ENCODE measurements around the gene MFNG.

Gene MFNG

GRCh38 chr22:37420686-37421467, 65.3 kb downstream of the MFNG start:
- no peak for DNase-seq

- no peak for DNase-seq
These were observed 66.1 kb downstream of the MFNG start for GRCh38 chr22:37419969-37420685.

DNA sequence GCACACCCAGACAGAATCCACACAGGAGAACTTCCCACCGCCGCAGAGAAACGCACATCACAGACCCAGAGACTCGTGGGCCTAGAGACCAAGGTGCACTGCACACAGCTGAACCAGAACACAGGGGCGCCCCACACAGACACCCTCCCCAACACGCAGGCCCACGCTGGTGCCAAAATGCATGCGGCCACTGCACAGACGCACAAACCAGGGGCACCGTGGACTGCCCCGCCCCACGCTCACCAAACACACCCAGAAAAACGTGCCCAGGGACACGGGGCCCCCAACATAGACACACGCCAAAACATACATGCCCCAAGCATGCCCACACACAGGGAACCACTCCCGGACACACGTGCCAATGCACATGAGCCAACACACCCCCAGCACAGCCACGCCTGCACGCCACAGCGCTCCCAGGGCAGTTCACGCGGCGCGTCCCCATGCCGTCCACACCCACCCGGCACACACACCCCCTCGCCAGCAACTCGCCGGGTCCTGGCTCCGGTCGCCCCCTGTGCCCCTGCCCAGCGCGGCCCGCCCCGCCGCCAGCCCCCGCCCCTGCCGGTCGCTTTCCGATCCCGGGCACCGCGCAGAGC, 66.7 kb downstream of the MFNG start:
- DNase-seq: no peak
